Hepatocyte (in vitro differentiated cells): Measurements from ENCODE around the gene PDE11A. TPM values are rescaled to one million over a fixed set of nuclear protein-coding genes. Genes with fewer than 3 reads are reported as not detected.

ENCODE experiments used
- DNase-seq: peaks from one replicate; pipeline ENCODE4 v3.0.0-alpha.2; 2016; ENCODE audit warnings: low spot score
- H2AFZ ChIP-seq: fragments of 200-600 bp; sonication (generic); 2 replicates; pipeline ENCODE4 v1.6.0; 2016; ENCODE audit warnings: antibody characterized with exemption, mild to moderate bottlenecking
- H3K27ac ChIP-seq: fragments of 200-600 bp; sonication (generic); 2 replicates; pipeline ENCODE4 v1.5.1; 2016; ENCODE audit warnings: mild to moderate bottlenecking
- H3K27me3 ChIP-seq: fragments of 200-600 bp; sonication (generic); 2 replicates; pipeline ENCODE4 v1.6.1; 2016
- H3K36me3 ChIP-seq: fragments of 200-600 bp; sonication (generic); replicated peaks from 2 replicates; pipeline ENCODE4 v1.5.1; 2016; ENCODE audit warnings: low read depth; ENCODE audit not compliant: insufficient read depth
- H3K4me1 ChIP-seq: fragments of 200-600 bp; sonication (generic); 2 replicates; pipeline ENCODE4 v1.5.1; 2016; ENCODE audit warnings: mild to moderate bottlenecking, moderate library complexity; ENCODE audit not compliant: insufficient read depth
- H3K4me2 ChIP-seq: fragments of 200-600 bp; sonication (generic); 2 replicates; pipeline ENCODE4 v1.6.0; 2016
- H3K4me3 ChIP-seq: fragments of 200-600 bp; sonication (generic); 2 replicates; pipeline ENCODE4 v1.5.1; 2016; ENCODE audit warnings: mild to moderate bottlenecking
- H3K79me2 ChIP-seq: fragments of 200-600 bp; sonication (generic); 2 replicates; pipeline ENCODE4 v1.6.0; 2017; ENCODE audit warnings: mild to moderate bottlenecking
- H3K9me2 ChIP-seq: fragments of 200-600 bp; sonication (generic); replicated peaks from 2 replicates; pipeline ENCODE4 v1.6.0; 2017; ENCODE audit warnings: mild to moderate bottlenecking; ENCODE audit not compliant: insufficient read depth
- H3K9me3 ChIP-seq: fragments of 200-600 bp; sonication (generic); 2 replicates; pipeline ENCODE4 v1.5.1; 2016; ENCODE audit warnings: low read depth, mild to moderate bottlenecking
- H4K20me1 ChIP-seq: fragments of 200-600 bp; sonication (generic); 2 replicates; pipeline ENCODE4 v1.6.0; 2016; ENCODE audit warnings: mild to moderate bottlenecking; ENCODE audit not compliant: insufficient read depth, poor library complexity, severe bottlenecking
- CTCF ChIP-seq: fragments of 200-600 bp; sonication (generic); IDR thresholded peaks from 2 replicates; pipeline ENCODE4 v1.5.1; 2016; ENCODE audit warnings: antibody characterized with exemption, mild to moderate bottlenecking; ENCODE audit not compliant: poor library complexity
- EZH2 ChIP-seq: fragments of 200-600 bp; sonication (generic); IDR thresholded peaks from 2 replicates; pipeline ENCODE4 v1.6.1; 2016; ENCODE audit warnings: antibody characterized with exemption, mild to moderate bottlenecking, borderline replicate concordance
- EZH2phosphoT487 ChIP-seq: fragments of 200-600 bp; sonication (generic); IDR thresholded peaks from one replicate; pipeline ENCODE4 v1.6.1; 2018; ENCODE audit warnings: antibody characterized with exemption, mild to moderate bottlenecking, low read depth, moderate library complexity; ENCODE audit not compliant: unreplicated experiment, severe bottlenecking
- WGBS: methylation state at CpG from one replicate; pipeline ENCODE4 v1.1.6; 2016; ENCODE audit warnings: low lambda C conversion rate; ENCODE audit errors: missing lambda C conversion rate; 5-methylcytosine and 5-hydroxymethylcytosine counted together
- polyA plus RNA-seq: library from polyadenylated mRNA; unstranded; fragments of >200 nt; fragmentation: Nextera tagmentation; extraction: Ambion mirVana; gene quantifications from 2 replicates; pipeline ENCODE4 v1.2.1, GENCODE V29; 2016
- total RNA-seq: library from RNA; depleted of rRNA; stranded (reverse); fragments of >200 nt; gene quantifications from 2 replicates; pipeline ENCODE4 v1.2.3, GENCODE V29; 2014

PDE11A gene
- total and polyA plus RNA-seq, 2 experiments from 2014 or later, result 0.71 to 1.9 TPM

- Histone ChIP-seq H3K4me2 (no peak overlapping the region), H2AFZ (no peak overlapping the region), H3K9me2 (no peaks in the 10 kb centered on the region), H3K27me3 (no peaks in the 10 kb centered on the region), H4K20me1 (no peaks in the 10 kb centered on the region), H3K79me2 (no peaks in the 10 kb centered on the region), H3K27ac (no peak overlapping the region), H3K4me3 (no peak overlapping the region), H3K9me3 (no peaks in the 10 kb centered on the region), H3K36me3 (no peaks in the 10 kb centered on the region), H3K4me1 (no peaks in the 10 kb centered on the region)
- TF ChIP-seq CTCF, result no peak
- no peak for TF ChIP-seq EZH2
- no peak for TF ChIP-seq EZH2phosphoT487
- DNase-seq, result no peak
Measured at GRCh38 chr2:178005756-178006155, 66.8 kb downstream of the PDE11A start.

- no peaks in the 10 kb centered on the region for H3K9me3 ChIP-seq
- H3K27ac ChIP-seq, result no peak overlapping the region
- H3K9me2 ChIP-seq, result no peaks in the 10 kb centered on the region
- no peak for DNase-seq
- no peaks in the 10 kb centered on the region for H3K4me1 ChIP-seq
- TF ChIP-seq CTCF (no peak), EZH2phosphoT487 (no peak), EZH2 (no peak)
- no peaks in the 10 kb centered on the region for H3K27me3 ChIP-seq
- no peak overlapping the region for H3K4me2 ChIP-seq
- no peak overlapping the region for H2AFZ ChIP-seq
- H3K4me3 ChIP-seq, result no peak overlapping the region
- H4K20me1 ChIP-seq, result no peaks in the 10 kb centered on the region
- H3K79me2 ChIP-seq, result no peaks in the 10 kb centered on the region
- no peaks in the 10 kb centered on the region for H3K36me3 ChIP-seq
Measured at GRCh38 chr2:178002038-178002437, 70.5 kb downstream of the PDE11A start.

GRCh38 chr2:177998996-177999395, 73.6 kb downstream of the PDE11A start:
- Histone ChIP-seq H2AFZ (no peak overlapping the region), H3K4me1 (no peaks in the 10 kb centered on the region), H3K4me2 (no peak overlapping the region), H3K27me3 (no peaks in the 10 kb centered on the region), H3K36me3 (no peaks in the 10 kb centered on the region), H3K9me3 (no peaks in the 10 kb centered on the region), H3K9me2 (no peaks in the 10 kb centered on the region), H3K27ac (no peak overlapping the region), H3K79me2 (no peaks in the 10 kb centered on the region), H3K4me3 (no peak overlapping the region), H4K20me1 (no peaks in the 10 kb centered on the region)
- WGBS, result 87% methylated on average over 4 of the region's 4 CpGs
- TF ChIP-seq EZH2, result no peak
- no peak for TF ChIP-seq CTCF
- TF ChIP-seq EZH2phosphoT487, result no peak
- no peak for DNase-seq

- H3K36me3 ChIP-seq, result no peaks in the 10 kb centered on the region
- no peak for DNase-seq
- no peak overlapping the region for H3K4me3 ChIP-seq
- H3K9me3 ChIP-seq, result no peaks in the 10 kb centered on the region
- no peaks in the 10 kb centered on the region for H4K20me1 ChIP-seq
- H3K4me1 ChIP-seq, result no peaks in the 10 kb centered on the region
- H2AFZ ChIP-seq, result no peak overlapping the region
- TF ChIP-seq CTCF, result no peak
- TF ChIP-seq EZH2, result no peak
- TF ChIP-seq EZH2phosphoT487, result no peak
- WGBS, result 53% methylated on average over 2 of the region's 2 CpGs
- H3K4me2 ChIP-seq, result no peak overlapping the region
- H3K79me2 ChIP-seq, result no peaks in the 10 kb centered on the region
- H3K27ac ChIP-seq, result no peak overlapping the region
- no peaks in the 10 kb centered on the region for H3K9me2 ChIP-seq
- no peaks in the 10 kb centered on the region for H3K27me3 ChIP-seq
Measured at GRCh38 chr2:177998006-177998405, 74.6 kb downstream of the PDE11A start.
